ENCODE measurements around the gene IL15.
"Not testable (repeated sequence)": the region's sequence is repeated elsewhere in the genome, so short reads cannot be mapped to it uniquely, and the experiment has no call there.

Gene IL15, protein sequence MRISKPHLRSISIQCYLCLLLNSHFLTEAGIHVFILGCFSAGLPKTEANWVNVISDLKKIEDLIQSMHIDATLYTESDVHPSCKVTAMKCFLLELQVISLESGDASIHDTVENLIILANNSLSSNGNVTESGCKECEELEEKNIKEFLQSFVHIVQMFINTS

DNA sequence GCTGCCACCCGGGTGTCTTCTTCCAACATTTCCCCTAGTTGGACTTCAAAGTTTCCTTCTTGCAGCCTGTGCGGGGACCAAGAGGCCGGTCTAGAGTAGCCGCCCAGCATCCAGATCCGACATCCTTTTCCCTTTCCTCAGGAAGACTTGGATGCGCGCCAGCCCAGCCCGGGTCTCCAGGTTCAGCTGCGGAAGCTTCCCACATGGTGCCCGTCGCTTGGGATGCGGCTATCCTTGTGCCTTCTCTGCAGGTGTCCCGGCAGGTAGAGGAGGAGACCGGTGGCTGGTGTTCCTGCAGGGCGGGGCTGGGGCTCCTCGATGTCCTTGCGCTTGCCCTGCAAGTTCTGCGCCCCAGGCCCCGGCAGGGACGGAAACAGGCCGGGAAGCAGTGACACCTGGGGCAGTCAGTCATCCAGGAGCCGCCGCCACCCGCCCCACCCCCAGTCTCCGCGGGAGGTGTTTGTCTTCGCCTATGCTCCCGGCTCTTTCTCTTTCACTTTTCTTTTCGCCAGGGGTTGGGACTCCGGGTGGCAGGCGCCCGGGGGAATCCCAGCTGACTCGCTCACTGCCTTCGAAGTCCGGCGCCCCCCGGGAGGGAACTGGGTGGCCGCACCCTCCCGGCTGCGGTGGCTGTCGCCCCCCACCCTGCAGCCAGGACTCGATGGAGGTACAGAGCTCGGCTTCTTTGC lies at the start of gene IL15:
Gene IL15 (plus strand): TSS at position 502 of the 689 bp plus-strand sequence. CDS start 82,882 bp downstream, outside the sequence.
- DNase-seq: peak; percentile 23

DNA sequence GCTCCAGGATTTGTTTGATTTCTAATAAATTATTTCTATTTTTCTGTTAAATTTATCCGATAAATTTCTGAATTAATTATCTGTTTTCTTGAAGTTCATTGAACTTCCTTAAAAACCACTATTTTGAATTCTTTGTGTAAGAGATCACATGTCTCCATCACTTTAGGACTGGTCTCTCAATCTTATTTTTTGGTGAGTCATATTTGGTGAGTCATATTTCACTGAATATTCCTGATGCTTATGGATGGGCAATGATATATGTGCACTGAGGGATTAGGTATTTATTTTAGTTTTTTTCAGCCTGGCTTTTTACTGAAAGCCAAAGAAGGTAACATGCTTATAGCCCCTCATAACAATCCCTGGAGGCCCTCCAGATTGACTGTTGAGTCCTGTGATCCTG lies 48.5 kb upstream of the IL15 start:
- no peak for DNase-seq

DNA sequence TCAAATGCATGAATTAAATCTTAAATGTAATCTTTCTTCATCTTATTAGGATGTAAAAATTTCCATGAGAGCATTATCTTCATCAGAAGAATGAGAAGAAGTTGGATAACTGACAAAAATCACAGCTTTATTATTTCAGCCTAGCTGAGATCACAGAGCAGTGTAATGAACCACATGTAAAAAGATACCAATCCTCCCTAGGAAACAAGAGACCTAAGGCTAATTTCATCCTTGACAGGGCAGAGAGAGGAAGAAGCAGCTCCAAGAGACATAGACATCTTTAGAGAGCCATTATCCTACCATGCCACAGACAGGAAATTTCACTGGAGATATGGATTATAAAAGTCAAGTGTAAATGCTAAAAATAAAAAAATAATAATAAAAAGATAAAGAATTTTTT lies 40.9 kb upstream of the IL15 start:
- no peak for DNase-seq

DNA sequence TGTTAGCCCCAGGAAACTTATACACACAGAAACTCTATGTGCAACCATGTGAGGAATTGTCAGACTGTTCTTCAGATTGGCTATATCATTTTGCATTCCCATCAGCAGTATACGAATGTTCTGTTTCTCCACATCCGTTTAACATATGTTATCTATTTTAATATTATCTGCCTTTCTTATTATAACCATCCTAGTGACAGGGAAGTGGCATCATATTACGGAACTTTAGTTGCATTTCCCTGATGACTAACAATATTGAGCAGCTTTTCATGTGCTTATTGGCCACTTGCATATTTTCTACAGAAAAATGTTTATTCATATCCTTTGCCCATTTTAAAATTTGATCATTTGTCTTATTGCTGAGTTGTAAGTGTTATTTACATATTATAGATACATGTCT lies 36.5 kb upstream of the IL15 start:
- DNase-seq: no peak

DNA sequence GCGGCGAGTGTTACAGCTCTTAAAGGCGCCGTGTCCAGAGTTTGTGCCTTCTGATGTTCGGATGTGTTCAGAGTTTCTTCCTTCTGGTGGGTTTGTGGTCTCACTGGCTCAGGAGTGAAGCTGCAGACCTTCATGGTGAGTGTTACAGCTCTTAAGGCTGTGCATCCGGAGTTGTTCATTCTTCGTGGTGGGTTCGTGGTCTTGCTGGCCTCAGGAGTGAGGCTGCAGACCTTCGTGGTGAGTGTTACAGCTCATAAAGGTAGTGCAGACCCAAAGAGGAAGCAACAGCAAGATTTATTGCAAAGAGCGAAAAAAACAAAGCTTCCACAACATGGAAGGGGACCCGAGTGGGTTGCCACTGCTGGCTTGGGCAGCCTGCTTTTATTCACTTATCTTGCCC lies 31.7 kb upstream of the IL15 start:
- not testable (repeated sequence) for DNase-seq

DNA sequence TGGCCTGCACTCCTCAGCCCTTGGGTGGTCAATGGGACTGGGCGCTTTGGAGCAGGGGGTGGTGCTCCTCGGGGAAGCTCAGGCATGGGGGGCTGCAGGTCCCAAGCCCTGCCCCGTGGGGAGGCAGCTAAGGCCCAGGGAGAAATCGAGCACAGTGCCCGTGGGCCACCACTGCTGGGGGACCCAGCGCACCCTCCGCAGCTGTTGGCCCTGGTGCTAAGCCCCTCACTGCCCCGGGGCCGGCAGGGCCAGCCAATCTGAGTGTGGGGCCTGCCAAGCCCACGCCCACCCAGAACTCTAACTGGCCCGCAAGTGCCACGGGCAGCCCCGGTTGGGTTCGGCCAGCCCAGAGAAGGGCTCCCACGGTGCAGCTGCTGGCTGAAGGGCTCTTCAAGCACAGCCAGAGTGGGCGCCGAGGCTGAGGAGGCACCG lies 30.9 kb upstream of the IL15 start:
- no peak for DNase-seq

DNA sequence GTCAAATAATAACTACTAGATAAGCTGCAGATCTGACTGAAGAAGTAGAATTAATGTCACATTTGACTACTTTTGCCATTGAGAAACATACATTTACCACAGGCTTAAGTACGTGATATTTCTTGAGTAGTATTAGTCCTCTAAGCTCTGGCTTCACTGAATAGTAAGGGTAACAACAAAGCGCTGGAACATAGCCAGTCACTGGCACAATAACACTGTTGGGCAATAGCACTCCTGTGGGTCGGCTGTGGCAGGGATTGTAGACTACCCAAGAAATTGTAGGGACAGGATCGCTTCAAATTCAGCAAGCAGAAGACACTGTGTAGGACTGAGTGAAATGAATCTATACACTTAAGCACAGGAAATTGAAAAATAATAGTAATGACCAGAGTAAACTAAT lies 27.1 kb upstream of the IL15 start:
- DNase-seq: no peak

DNA sequence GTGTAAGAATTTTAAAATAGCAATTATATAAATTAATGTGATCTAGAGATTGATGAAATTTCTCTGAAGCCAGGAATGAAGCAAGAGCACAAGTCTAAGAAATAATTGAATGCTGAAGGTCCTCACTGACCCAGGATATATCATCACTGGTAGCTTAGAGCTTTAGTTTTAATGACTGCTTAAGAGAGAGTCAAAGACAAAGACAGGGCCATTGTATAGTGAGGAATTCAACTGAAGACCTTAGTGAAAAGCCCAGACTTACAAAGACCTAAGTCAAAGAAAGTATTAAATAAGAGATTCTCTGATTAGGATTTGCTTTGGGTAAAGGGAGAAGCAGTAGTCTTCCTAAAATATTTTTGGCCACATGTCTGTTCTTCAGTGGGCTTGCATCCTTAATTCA lies 26.0 kb upstream of the IL15 start:
- no peak for DNase-seq

DNA sequence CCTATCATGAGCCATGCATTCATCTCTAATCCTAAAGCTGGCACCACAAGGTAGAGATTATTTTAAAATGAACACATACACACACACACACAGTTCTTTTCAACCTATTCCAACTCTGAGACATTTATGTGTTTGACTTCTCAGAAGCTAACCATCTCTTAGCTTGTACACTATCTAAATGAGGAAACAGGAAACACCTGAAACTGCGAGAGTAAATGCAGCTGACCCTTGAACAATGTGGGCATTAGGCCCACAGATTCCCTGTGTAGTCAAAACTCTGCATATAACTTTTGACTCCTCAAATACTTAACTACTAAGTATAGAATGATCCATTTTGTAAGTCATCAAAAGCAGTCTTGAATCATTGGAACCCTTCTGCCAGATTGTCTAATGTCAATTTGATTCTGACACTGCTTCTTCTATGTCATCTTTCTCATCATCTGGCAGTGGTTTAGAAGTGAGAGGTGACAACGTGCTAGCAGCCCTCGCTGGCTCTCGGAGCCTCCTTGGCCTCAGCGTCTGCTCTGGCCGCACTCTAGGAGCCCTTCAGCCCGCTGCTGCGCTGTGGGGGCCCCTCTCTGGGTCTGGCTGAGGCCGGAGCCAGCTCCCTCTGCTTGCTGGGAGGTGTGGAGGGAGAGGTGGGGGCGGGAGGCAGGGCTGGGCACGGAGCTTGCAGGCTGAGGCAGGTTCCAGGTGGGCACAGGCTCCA lies 21.4 kb upstream of the IL15 start:
- no peak for DNase-seq

DNA sequence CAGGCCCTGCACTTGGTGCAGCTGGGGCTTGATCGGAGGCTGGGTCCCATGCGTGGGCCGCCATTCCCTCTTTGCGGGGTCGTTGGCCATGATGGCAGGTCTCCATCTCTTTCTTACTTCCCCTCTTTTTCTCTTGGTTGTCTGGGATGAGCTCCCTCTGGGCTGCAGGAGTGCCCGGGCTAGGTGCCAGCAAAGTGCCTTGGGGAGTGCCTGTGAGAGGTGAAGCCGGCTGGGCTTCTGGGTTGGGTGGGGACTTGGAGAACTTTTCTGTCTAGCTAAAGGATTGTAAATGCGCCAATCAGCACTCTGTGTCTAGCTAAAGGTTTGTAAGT lies 20.8 kb upstream of the IL15 start:
- DNase-seq: not testable (repeated sequence)

DNA sequence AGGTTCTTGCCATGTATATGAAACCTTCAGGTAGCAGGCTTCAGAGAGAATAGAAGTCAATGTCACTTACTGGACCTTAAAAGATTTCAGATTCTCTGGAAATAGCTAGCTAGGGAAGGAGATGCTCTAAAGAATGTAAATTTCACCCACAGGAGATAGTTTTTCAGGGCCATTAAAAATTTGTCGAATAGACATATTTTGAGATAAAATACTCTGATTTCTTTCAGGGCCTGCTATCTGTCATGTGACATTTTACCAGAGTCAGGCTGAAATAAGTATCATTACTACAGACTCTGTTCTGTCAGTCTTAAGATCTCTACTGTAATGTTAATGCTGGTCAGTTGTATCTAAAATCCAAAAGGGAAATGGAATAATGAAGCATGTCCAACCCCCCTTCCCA lies 15.7 kb upstream of the IL15 start:
- no peak for DNase-seq

DNA sequence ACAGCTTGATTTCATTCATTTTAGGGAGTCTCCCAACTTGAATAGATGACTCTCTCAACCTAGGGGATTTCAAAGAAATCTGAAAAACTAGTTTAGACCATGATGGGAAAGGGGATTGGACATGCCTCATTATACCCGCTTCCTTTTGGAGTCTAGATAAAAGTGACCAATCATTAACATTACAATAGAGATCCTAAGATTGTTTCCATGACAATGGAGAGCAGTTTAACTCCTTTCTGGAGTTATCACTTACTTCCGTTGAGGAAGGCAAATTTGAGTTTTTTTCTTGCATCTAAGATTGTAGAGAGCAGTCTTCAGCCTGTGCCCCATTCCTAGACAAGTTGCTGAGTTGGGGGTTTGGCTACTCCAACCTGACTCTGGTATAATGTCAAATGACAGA lies 11.4 kb upstream of the IL15 start:
- DNase-seq: no peak

DNA sequence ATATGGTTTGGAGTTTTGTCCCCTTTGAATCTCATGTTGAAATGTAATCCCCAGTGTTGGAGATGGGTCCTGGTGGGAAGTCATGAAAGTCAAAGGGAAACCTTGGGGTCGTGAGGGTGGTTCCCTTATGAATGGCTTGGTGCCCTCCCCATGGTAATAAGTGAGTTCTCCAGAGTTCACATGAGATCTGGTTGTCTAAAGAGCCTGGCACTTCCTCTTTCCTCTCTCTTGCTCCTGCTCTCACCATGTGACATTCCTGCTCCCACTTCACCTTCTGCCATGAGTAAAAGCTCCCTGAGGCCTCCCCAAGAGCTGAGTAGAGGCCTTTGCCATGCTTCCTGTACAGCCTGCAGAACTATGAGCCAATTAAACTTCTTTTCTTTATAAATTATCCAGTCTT lies 5.5 kb upstream of the IL15 start:
- DNase-seq: no peak

DNA sequence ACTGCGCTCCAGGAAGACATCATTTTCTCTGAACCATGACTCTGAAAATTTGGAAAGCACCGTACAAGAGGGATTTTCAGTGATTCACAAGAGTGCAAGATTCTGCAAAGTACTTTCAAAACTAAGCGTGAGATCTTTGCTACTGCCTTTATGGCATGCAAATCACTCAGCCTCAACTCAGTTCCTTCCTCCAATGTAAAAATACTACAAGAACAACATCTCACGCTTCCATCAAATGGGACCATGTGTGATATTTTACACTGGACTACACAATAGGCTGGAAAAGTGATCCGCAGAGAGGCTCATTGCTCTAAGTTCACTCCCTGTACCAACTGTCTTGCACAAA lies 674 bp upstream of the IL15 start:
- DNase-seq: no peak

DNA sequence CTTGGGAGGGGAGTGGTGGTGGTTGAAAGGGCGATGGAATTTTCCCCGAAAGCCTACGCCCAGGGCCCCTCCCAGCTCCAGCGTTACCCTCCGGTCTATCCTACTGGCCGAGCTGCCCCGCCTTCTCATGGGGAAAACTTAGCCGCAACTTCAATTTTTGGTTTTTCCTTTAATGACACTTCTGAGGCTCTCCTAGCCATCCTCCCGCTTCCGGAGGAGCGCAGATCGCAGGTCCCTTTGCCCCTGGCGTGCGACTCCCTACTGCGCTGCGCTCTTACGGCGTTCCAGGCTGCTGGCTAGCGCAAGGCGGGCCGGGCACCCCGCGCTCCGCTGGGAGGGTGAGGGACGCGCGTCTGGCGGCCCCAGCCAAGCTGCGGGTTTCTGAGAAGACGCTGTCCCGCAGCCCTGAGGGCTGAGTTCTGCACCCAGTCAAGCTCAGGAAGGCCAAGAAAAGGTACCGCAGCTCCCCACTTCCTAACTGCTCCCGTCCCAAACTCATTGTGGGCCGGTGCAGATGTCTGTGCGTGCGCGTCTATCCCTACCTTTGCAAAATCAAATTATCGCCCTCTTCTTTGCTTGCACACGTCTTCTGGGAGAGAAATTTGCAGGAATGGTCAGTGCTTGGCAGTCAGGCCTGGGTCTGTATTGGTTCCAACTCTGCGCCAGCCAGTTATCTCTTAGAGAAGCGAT lies 533 bp downstream of the IL15 start:
- DNase-seq: no peak

DNA sequence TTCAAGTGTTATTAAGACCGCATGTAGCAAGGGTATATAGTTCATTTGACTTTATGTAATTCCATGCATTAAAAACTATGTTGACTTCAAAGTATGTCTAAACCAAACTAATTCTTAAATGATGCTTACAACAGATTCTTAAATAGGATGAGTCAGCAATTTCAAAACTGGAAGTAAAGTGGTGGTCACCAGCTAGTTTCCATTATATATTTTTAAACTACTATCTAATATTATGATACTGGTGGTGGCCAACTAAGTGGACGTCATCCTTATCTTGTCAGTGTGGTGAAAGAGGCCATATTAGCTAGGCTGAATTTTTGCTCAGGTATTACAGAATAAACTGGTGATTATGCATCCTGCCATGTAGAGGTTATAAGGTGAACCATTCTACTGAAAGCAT lies 1.2 kb downstream of the IL15 start:
- DNase-seq: no peak

DNA sequence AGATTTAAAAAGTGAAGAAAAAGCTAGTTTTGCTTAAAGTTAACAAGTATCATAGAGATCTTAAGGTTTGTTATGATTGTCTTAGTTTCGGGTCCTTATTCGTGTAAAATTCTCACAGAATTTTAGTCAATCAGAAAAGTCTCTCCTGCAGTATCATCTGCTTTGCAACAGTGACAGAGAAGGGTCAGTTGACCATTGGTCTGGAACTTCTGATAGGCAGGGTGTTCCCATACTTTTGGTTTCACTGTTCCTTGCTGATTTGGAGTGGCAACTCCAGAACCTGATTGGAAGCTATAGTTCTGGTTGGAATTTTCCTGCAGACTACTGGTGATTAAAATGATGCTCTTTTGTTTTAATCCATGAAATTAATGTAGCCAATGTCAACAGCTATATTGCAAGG lies 1.8 kb downstream of the IL15 start:
- DNase-seq: no peak

DNA sequence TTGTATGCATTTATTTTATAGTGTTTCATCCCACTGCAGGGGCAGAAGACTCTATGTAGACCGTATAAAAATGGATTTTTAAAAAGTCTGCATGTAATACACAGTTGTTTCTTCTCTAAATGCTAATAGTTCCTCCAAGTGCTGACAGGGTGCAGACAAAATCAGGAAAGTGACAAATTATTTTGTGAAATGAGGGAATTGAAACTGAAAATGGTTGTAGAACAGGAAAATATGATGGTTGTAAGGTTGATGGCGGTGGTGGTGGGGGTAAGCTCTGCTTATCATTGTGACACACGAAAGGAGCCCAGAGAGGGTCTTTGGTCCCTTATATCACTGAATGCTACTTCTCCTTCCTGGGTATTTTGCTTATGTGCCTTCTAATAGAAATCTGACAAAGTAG lies 4.3 kb downstream of the IL15 start:
- no peak for DNase-seq

DNA sequence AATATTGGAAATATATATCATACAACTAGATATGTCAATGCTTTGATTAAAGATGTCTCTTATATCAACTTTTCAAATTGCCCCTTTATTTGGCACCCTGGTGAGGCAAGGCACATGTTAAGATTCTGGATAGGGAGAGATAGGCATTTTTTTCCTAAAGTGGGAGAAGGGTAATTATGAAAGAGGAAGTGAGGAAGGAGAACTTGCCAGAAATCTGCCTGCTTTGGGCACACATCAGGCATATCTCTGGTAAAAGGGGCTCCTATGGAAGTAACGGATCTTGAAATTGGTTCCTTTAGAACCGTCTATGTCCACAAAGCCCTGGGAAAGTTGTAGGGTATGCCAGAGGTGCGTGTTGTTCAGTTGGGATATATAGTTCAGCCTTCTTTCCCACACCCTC lies 5.7 kb downstream of the IL15 start:
- no peak for DNase-seq

DNA sequence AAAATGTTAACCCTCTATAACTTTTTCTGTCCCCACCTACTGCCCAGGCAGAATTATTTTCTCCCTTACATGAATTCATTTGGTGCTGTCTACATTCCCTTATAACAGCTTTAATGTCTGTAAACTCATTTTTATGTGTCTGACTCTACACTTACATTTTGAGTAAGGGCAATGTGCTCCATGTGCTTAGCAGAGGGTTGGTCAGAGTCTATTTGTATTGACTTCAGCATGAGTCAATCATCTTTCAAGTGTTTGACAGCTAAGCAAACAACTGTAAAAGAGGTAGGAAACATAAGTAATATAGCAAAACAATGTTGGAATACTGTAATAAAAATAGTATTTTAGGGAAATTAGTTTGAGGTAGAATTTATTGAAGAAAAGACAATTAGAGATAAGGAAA lies 6.3 kb downstream of the IL15 start:
- DNase-seq: no peak

DNA sequence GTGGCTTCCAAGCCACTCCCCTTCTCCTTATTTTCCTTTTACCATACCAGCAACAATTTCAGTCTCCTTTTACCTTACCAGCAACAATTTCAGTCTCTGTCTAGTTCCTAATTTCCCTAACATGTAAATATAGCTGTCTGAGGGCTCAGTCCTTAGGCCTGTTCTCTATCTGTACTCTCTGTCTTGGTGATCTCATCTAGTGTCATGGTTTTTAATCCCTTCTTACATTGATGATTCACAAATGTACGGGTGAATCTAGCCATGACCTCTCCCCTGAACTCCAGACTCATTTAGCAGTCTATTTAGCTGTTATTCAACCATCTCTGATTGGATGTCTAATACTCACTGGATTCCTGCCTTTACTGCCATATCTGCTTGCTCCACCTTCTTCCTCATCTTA lies 7.2 kb downstream of the IL15 start:
- DNase-seq: no peak

DNA sequence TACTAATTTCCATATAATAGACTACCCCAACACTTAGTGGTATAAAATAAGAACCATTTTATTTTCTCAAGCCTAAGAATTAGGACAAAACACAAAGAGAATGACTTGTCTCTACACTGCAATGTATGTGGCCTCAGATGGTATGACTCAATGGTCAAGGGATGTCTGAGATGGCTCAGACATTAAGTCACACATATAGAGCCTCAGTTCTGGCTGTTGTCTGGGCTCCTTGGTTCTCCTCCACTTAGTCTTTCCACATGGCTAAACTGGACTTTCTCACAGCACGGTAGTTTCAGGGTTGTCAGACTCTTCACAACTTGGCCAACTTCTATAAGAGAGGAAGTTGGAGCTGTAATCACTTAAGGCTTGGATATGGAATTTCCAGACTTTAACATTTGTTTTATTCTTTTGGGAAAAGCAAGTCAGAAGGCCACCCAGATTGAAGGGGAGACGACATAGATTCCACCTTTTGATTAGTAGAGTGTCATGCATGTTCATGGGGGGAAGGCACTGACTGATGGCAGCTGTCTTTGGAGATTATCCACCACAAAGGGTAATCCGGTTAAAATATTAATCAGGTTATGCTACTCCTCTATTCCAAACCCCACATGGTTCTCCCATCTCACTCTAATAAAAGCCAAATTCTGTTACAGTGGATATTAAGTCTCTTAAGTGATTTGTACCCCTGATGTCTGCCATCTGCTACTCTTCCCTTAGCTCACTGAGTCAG lies 9.4 kb downstream of the IL15 start:
- DNase-seq: no peak

DNA sequence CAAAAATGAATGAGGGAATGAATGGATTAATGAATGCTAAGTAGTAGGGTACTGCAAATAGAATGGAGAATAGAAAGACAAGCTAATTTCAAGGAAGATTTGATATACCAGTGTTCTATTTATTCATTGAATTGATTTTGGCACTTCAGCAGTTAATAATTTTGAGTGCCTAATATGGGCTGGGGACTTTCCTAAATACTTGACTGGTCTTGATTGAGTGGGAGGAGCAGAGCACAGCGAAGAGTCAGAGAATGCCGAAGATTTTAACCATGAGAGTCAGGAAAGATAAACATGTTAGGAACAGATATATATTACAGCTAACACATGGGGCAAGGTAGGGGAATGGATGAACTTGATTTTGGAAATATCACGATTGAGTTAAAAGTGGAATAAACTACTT lies 10.6 kb downstream of the IL15 start:
- no peak for DNase-seq

All from T1000 (cell line).